Measurements from ENCODE around the gene PANX3. TPM values are rescaled to one million over a fixed set of nuclear protein-coding genes. Genes with fewer than 3 reads are reported as not detected.

Gene PANX3
- total and polyA plus RNA-seq, 9 of the 15 experiments (the other 6 are each of a cell fraction or from before 2014, with no cell fraction given): 0.09 to 0.69 (median 0.39) TPM

GRCh38 chr11:124658501-124658900, 47.3 kb downstream of the PANX3 start:
- Histone ChIP-seq H3K4me2 (ENCODE audit: insufficient read depth, low read length) (no peak overlapping the region), H3K4me3 (no peak overlapping the region), H3K4me1 (replicated peaks in 1 of 2; ENCODE audit: control insufficient read depth in 2 of 2, insufficient read depth in 2 of 2, low read length in 2 of 2) (no peaks in the 10 kb centered on the region), H3K27me3 (ENCODE audit: control insufficient read depth in 2 of 2, insufficient read depth in 2 of 2, low read length in 2 of 2) (no peaks in the 10 kb centered on the region), H3K79me2 (ENCODE audit: control insufficient read depth, insufficient read depth, low read length) (no peaks in the 10 kb centered on the region), H3K9me3 (replicated peaks; ENCODE audit: control insufficient read depth, insufficient read depth, low read depth, low read length) (no peaks in the 10 kb centered on the region), H3K27ac (ENCODE audit: extremely low read depth, low read depth, low read length) (no peak overlapping the region), H3K9ac (ENCODE audit: insufficient read depth in 1 of 2, low read depth in 2 of 2, low read length in 2 of 2) (no peak overlapping the region), H4K20me1 (replicated peaks; ENCODE audit: control insufficient read depth, insufficient read depth, low read length) (no peaks in the 10 kb centered on the region), H3K9me1 (ENCODE audit: control insufficient read depth, insufficient read depth, low read length) (no peaks in the 10 kb centered on the region), H3K36me3 (ENCODE audit: control insufficient read depth, insufficient read depth, low read length) (no peaks in the 10 kb centered on the region), H2AFZ (ENCODE audit: low read depth, low read length) (no peak overlapping the region)
- CTCF ChIA-PET (ENCODE audit: low intra/inter-chr PET ratio): no interaction called here
- FAIRE-seq (no peak), ATAC-seq (no peak), DNase-seq (ENCODE audit: extremely low read depth in 1 of 4, low spot score in 3 of 4) (no peak)
- in situ Hi-C loops (cut with MboI): no loop called here
- BruUV-seq (replicated peaks): no TSS peak
- POLR2A ChIA-PET: no interaction called here
- intact Hi-C loops (cut with micrococcal nuclease): no loop called here
- TF ChIP-seq CC2D1A (IDR thresholded peaks at IDR 0.05) (no peak), HMG20B (CRISPR knock-in tag; IDR thresholded peaks at IDR 0.05) (no peak), NCOA2 (IDR thresholded peaks at IDR 0.05; ENCODE audit: partially characterized antibody in 2 of 2) (no peak), NCOA1 (IDR thresholded peaks at IDR 0.05; ENCODE audit: low read depth) (no peak), MEF2A (IDR thresholded peaks at IDR 0.05; ENCODE audit: control insufficient read depth, low read depth, low read length) (no peak)
- WGBS (ENCODE audit: insufficient coverage, low coverage, missing lambda C conversion rate): 29% methylated on average over 3 of the region's 3 CpGs

GRCh38 chr11:124658986-124659385, 47.8 kb downstream of the PANX3 start:
- H3K27ac ChIP-seq (ENCODE audit: extremely low read depth, low read depth, low read length): no peak overlapping the region
- no peaks in the 10 kb centered on the region for H3K4me1 ChIP-seq (replicated peaks in 1 of 2; ENCODE audit: control insufficient read depth in 2 of 2, insufficient read depth in 2 of 2, low read length in 2 of 2)
- ATAC-seq: no peak
- H3K9ac ChIP-seq (ENCODE audit: insufficient read depth in 1 of 2, low read depth in 2 of 2, low read length in 2 of 2): no peak overlapping the region
- 4% methylated on average over 1 of the region's 1 CpG for whole genome bisulfite sequencing (ENCODE audit: insufficient coverage, low coverage, missing lambda C conversion rate)
- DNase-seq (ENCODE audit: extremely low read depth in 1 of 4, low spot score in 3 of 4): no peak
- in situ Hi-C loops (cut with MboI): no loop called here
- FAIRE-seq: no peak
- no peaks in the 10 kb centered on the region for H4K20me1 ChIP-seq (replicated peaks; ENCODE audit: control insufficient read depth, insufficient read depth, low read length)
- ChIA-PET CTCF (ENCODE audit: low intra/inter-chr PET ratio) (no interaction called here), POLR2A (no interaction called here)
- H3K4me3 ChIP-seq: no peak overlapping the region
- H3K27me3 ChIP-seq (ENCODE audit: control insufficient read depth in 2 of 2, insufficient read depth in 2 of 2, low read length in 2 of 2): no peaks in the 10 kb centered on the region
- no peaks in the 10 kb centered on the region for H3K9me3 ChIP-seq (replicated peaks; ENCODE audit: control insufficient read depth, insufficient read depth, low read depth, low read length)
- H3K36me3 ChIP-seq (ENCODE audit: control insufficient read depth, insufficient read depth, low read length): no peaks in the 10 kb centered on the region
- no peak overlapping the region for H3K4me2 ChIP-seq (ENCODE audit: insufficient read depth, low read length)
- H3K9me1 ChIP-seq (ENCODE audit: control insufficient read depth, insufficient read depth, low read length): no peaks in the 10 kb centered on the region
- H2AFZ ChIP-seq (ENCODE audit: low read depth, low read length): no peak overlapping the region
- intact Hi-C loops (cut with micrococcal nuclease): no loop called here
- H3K79me2 ChIP-seq (ENCODE audit: control insufficient read depth, insufficient read depth, low read length): no peaks in the 10 kb centered on the region
- no TSS peak for BruUV-seq (replicated peaks)
- no peak for TF ChIP-seq ZNF609 (CRISPR knock-in tag; IDR thresholded peaks at IDR 0.05; ENCODE audit: borderline replicate concordance)
- no peak for TF ChIP-seq MTA2 (IDR thresholded peaks at IDR 0.05; ENCODE audit: low read depth)
- TF ChIP-seq EP400 (IDR thresholded peaks at IDR 0.05): no peak
- no peak for TF ChIP-seq EZH2 (IDR thresholded peaks at IDR 0.05; ENCODE audit: borderline replicate concordance, low read depth, low read length)
- no peak for TF ChIP-seq ZNF311 (CRISPR knock-in tag; IDR thresholded peaks at IDR 0.05)
- no peak for TF ChIP-seq ADNP (tag; IDR thresholded peaks at IDR 0.05)
- no peak for TF ChIP-seq BRD9 (IDR thresholded peaks at IDR 0.05; ENCODE audit: low read depth, partially characterized antibody)
- TF ChIP-seq ZSCAN32 (CRISPR knock-in tag; IDR thresholded peaks at IDR 0.05): no peak

Data from K562 (cell line).